Kidney capillary endothelial cell (primary cell): ENCODE measurements around the gene ANKS1A.

Experiments used
- DNase-seq: peaks from one replicate; pipeline ENCODE4 v3.0.0-alpha.2; 2018; ENCODE audit warnings: low spot score

The ANKS1A gene

GRCh38 chr6:35025232-35026188, 136.5 kb downstream of the ANKS1A start:
- no peak for DNase-seq

GRCh38 chr6:35026434-35027222, 137.6 kb downstream of the ANKS1A start:
- no peak for DNase-seq

GRCh38 chr6:35027807-35028206, 138.8 kb downstream of the ANKS1A start:
- no peak for DNase-seq

- DNase-seq, result no peak
Measured at GRCh38 chr6:35028781-35029769, 140.0 kb downstream of the ANKS1A start.

GRCh38 chr6:35030099-35030498, 141.0 kb downstream of the ANKS1A start:
- DNase-seq, result no peak

GRCh38 chr6:35031611-35032529, 142.8 kb downstream of the ANKS1A start:
- no peak for DNase-seq

GRCh38 chr6:35033683-35034082, 144.6 kb downstream of the ANKS1A start:
- DNase-seq, result no peak

- peak; percentile 70 for DNase-seq
Measured at GRCh38 chr6:35034411-35035191, 145.5 kb downstream of the ANKS1A start.

- no peak for DNase-seq
Measured at GRCh38 chr6:35035481-35036030, 146.5 kb downstream of the ANKS1A start.

GRCh38 chr6:35036059-35036827, 147.2 kb downstream of the ANKS1A start:
- DNase-seq, result no peak

- no peak for DNase-seq
Measured at GRCh38 chr6:35036828-35037663, 148.0 kb downstream of the ANKS1A start.

GRCh38 chr6:35037664-35038038, 148.6 kb downstream of the ANKS1A start:
- no peak for DNase-seq

GRCh38 chr6:35038076-35038475, 149.0 kb downstream of the ANKS1A start:
- no peak for DNase-seq

GRCh38 chr6:35040398-35040797, 151.3 kb downstream of the ANKS1A start:
- DNase-seq, result no peak

GRCh38 chr6:35041086-35041861, 152.2 kb downstream of the ANKS1A start:
- no peak for DNase-seq

- no peak for DNase-seq
Measured at GRCh38 chr6:35042031-35042815, 153.2 kb downstream of the ANKS1A start.
